Neural cell (in vitro differentiated cells): ENCODE measurements around the gene STK38. TPM values are rescaled to one million over a fixed set of nuclear protein-coding genes. Genes with fewer than 3 reads are reported as not detected.

Source experiments
- H2AFZ ChIP-seq: fragments of 200-600, 300-800 bp; sonication (generic), shearing (Covaris generic); 2 replicates; pipeline ENCODE4 v1.6.0; 2014; ENCODE audit warnings: low read depth, mild to moderate bottlenecking, antibody characterized with exemption, low read length, moderate library complexity
- H3F3A ChIP-seq: fragments of 200-600 bp; shearing (Covaris generic); 2 replicates; pipeline ENCODE4 v1.6.1; 2016; ENCODE audit warnings: mild to moderate bottlenecking, moderate library complexity, mixed read lengths, antibody characterized with exemption, low read length; ENCODE audit not compliant: insufficient read depth, poor library complexity, severe bottlenecking
- H3K27ac ChIP-seq: fragments of 200-600, 300-800 bp; sonication (generic), shearing (Covaris generic); 2 replicates; pipeline ENCODE4 v1.5.1; 2014; ENCODE audit warnings: mild to moderate bottlenecking, low read length, moderate library complexity
- H3K27me3 ChIP-seq: fragments of 300-800, 200-600 bp; sonication (generic), shearing (Covaris generic); 2 replicates; pipeline ENCODE4 v1.6.0; 2014; ENCODE audit warnings: mild to moderate bottlenecking, low read depth, low read length, moderate library complexity; ENCODE audit not compliant: insufficient read depth
- H3K36me3 ChIP-seq: fragments of 300-800, 200-600 bp; sonication (generic), shearing (Covaris generic); 2 replicates; pipeline ENCODE4 v1.5.1; 2014; ENCODE audit warnings: mild to moderate bottlenecking, antibody characterized with exemption, low read length, moderate library complexity; ENCODE audit not compliant: insufficient read depth
- H3K4me2 ChIP-seq: fragments of 300-800, 200-600 bp; sonication (generic), shearing (Covaris generic); 2 replicates; pipeline ENCODE4 v1.6.0; 2014; ENCODE audit warnings: mild to moderate bottlenecking, low read length
- H3K4me3 ChIP-seq: fragments of 300-800, 200-600 bp; sonication (generic), shearing (Covaris generic); 2 replicates; pipeline ENCODE4 v1.5.1; 2014; ENCODE audit warnings: mild to moderate bottlenecking, low read length, moderate library complexity
- H3K79me2 ChIP-seq: fragments of 200-600 bp; shearing (Covaris generic); replicated peaks from 2 replicates; pipeline ENCODE4 v1.6.0; 2014; ENCODE audit warnings: mild to moderate bottlenecking, low read length, moderate library complexity; ENCODE audit not compliant: insufficient read depth
- H3K9ac ChIP-seq: fragments of 300-800, 200-600 bp; sonication (generic), shearing (Covaris generic); 2 replicates; pipeline ENCODE4 v1.6.1; 2016; ENCODE audit warnings: mild to moderate bottlenecking, low read length, mixed read lengths
- H3K9me2 ChIP-seq: fragments of 200-600 bp; shearing (Covaris generic); 2 replicates; pipeline ENCODE4 v1.6.1; 2016; ENCODE audit warnings: mild to moderate bottlenecking, low read length, mixed read lengths; ENCODE audit not compliant: insufficient read depth
- H3K9me3 ChIP-seq: fragments of 200-600, 300-800 bp; sonication (generic), shearing (Covaris generic); 2 replicates; pipeline ENCODE4 v1.6.1; 2016; ENCODE audit warnings: mild to moderate bottlenecking, mixed run types, low read length, moderate library complexity, mixed read lengths
- H4K20me1 ChIP-seq: fragments of 200-600 bp; shearing (Covaris generic); 2 replicates; pipeline ENCODE4 v1.6.1; 2016; ENCODE audit warnings: mild to moderate bottlenecking, mixed run types; ENCODE audit not compliant: insufficient read depth
- EP300 ChIP-seq: fragments of 450-650 bp; conservative IDR thresholded peaks from 2 replicates; pipeline ENCODE4 v1.6.1; 2014; ENCODE audit warnings: antibody characterized with exemption, mild to moderate bottlenecking, moderate library complexity; ENCODE audit not compliant: poor library complexity, severe bottlenecking
- EZH2 ChIP-seq: fragments of 200-600, 300-800 bp; shearing (Covaris generic), sonication (generic); IDR thresholded peaks from 2 replicates; pipeline ENCODE4 v1.6.1; 2014; ENCODE audit warnings: antibody characterized with exemption, low read length, borderline replicate concordance, mild to moderate bottlenecking; ENCODE audit not compliant: insufficient read depth, poor library complexity, severe bottlenecking
- MXI1 ChIP-seq: fragments of 450-650 bp; conservative IDR thresholded peaks from 2 replicates; pipeline ENCODE4 v1.6.1; 2014; ENCODE audit warnings: antibody characterized with exemption, mild to moderate bottlenecking; ENCODE audit not compliant: poor library complexity, severe bottlenecking
- POLR2AphosphoS5 ChIP-seq: IDR thresholded peaks from 2 replicates; pipeline ENCODE4 v1.6.1; 2012
- RAD21 ChIP-seq: fragments of 450-650 bp; conservative IDR thresholded peaks from 2 replicates; pipeline ENCODE4 v1.6.1; 2014; ENCODE audit warnings: antibody characterized with exemption, mild to moderate bottlenecking, moderate library complexity
- SMC3 ChIP-seq: fragments of 450-650 bp; conservative IDR thresholded peaks from 2 replicates; pipeline ENCODE4 v1.6.1; 2014; ENCODE audit warnings: antibody characterized with exemption, mild to moderate bottlenecking, moderate library complexity; ENCODE audit not compliant: poor library complexity
- TAF1 ChIP-seq: IDR thresholded peaks from 2 replicates; pipeline ENCODE4 v1.6.1; 2012; ENCODE audit warnings: low read depth
- polyA plus RNA-seq: library from polyadenylated mRNA; depleted of rRNA; stranded (reverse); fragments of >200 nt; gene quantifications from 2 replicates; pipeline ENCODE4 v1.2.3, GENCODE V29; 2014
- TF ChIP-seq, protein P1 (sequence below): IDR thresholded peaks from 2 replicates; pipeline ENCODE4 v1.6.1; 2012; ENCODE audit warnings: borderline replicate concordance
- TF ChIP-seq, protein P2 (sequence below): fragments of 450-650 bp; IDR thresholded peaks from 2 replicates; pipeline ENCODE4 v1.5.1; 2014; ENCODE audit warnings: antibody characterized with exemption, mild to moderate bottlenecking, moderate library complexity; ENCODE audit not compliant: poor library complexity, severe bottlenecking

STK38 gene
- polyA plus RNA-seq, 1 donor from 2014 or later = 58.7 TPM

DNA sequence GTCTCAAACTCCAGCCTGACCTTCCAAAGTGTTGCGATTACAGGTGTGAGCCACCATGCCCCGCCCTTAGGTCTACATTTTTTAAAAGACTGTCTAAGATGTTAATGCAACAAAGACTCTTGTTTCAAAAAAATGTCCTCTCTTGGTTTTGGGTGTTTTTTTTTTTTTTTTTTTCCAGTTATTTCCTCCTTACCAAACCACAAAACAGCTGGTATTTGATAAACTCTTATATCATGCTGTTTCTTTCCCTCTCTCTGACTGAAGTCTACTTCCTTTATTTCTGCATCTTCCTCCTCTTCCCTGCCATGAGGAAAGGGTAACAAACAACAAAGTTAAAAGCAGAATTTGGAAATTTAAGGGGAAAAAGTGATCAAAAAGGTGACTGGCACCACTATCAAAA is 21.2 kb downstream of the STK38 start:
- no peak overlapping the region for H3K27ac ChIP-seq
- H3K36me3 ChIP-seq = no peaks in the 10 kb centered on the region

DNA sequence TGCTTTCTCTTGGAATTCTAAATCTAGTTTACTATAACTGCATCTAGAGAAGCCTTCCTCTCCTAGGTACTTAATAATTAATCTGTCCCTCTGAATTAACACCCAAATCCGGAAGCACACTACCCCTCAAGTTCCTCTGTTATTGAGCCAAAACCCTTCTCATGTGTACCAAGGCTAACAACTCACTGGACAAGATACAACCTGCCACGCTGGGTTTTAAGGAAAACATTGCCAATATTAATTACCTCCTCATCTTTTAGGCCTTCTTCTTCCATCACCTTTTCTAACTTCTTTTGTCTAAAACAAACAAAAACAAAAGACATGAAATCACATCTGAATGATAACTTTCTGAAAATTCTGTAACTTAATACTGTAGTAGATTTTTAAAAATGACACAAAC is 21.9 kb downstream of the STK38 start:
- Histone ChIP-seq H3K9ac (no peak overlapping the region), H3K36me3 (no peaks in the 10 kb centered on the region), H3F3A (no peaks in the 10 kb centered on the region), H3K4me2 (no peak overlapping the region), H3K27me3 (no peaks in the 10 kb centered on the region), H2AFZ (no peak overlapping the region), H3K79me2 (no peaks in the 10 kb centered on the region), H3K9me2 (no peaks in the 10 kb centered on the region), H3K9me3 (no peaks in the 10 kb centered on the region), H4K20me1 (no peaks in the 10 kb centered on the region), H3K27ac (no peak overlapping the region), H3K4me3 (no peak overlapping the region)
- no peak for TF ChIP-seq POLR2AphosphoS5
- no peak for TF ChIP-seq RAD21
- TF ChIP-seq MXI1 = no peak
- TF ChIP-seq, protein P1, sequence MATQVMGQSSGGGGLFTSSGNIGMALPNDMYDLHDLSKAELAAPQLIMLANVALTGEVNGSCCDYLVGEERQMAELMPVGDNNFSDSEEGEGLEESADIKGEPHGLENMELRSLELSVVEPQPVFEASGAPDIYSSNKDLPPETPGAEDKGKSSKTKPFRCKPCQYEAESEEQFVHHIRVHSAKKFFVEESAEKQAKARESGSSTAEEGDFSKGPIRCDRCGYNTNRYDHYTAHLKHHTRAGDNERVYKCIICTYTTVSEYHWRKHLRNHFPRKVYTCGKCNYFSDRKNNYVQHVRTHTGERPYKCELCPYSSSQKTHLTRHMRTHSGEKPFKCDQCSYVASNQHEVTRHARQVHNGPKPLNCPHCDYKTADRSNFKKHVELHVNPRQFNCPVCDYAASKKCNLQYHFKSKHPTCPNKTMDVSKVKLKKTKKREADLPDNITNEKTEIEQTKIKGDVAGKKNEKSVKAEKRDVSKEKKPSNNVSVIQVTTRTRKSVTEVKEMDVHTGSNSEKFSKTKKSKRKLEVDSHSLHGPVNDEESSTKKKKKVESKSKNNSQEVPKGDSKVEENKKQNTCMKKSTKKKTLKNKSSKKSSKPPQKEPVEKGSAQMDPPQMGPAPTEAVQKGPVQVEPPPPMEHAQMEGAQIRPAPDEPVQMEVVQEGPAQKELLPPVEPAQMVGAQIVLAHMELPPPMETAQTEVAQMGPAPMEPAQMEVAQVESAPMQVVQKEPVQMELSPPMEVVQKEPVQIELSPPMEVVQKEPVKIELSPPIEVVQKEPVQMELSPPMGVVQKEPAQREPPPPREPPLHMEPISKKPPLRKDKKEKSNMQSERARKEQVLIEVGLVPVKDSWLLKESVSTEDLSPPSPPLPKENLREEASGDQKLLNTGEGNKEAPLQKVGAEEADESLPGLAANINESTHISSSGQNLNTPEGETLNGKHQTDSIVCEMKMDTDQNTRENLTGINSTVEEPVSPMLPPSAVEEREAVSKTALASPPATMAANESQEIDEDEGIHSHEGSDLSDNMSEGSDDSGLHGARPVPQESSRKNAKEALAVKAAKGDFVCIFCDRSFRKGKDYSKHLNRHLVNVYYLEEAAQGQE = no peak
- TF ChIP-seq TAF1 = no peak
- TF ChIP-seq, protein P2, sequence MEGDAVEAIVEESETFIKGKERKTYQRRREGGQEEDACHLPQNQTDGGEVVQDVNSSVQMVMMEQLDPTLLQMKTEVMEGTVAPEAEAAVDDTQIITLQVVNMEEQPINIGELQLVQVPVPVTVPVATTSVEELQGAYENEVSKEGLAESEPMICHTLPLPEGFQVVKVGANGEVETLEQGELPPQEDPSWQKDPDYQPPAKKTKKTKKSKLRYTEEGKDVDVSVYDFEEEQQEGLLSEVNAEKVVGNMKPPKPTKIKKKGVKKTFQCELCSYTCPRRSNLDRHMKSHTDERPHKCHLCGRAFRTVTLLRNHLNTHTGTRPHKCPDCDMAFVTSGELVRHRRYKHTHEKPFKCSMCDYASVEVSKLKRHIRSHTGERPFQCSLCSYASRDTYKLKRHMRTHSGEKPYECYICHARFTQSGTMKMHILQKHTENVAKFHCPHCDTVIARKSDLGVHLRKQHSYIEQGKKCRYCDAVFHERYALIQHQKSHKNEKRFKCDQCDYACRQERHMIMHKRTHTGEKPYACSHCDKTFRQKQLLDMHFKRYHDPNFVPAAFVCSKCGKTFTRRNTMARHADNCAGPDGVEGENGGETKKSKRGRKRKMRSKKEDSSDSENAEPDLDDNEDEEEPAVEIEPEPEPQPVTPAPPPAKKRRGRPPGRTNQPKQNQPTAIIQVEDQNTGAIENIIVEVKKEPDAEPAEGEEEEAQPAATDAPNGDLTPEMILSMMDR = no peak
- no peak for TF ChIP-seq EP300
- TF ChIP-seq SMC3 = no peak
- TF ChIP-seq EZH2 = no peak

More for the DNA sequence above, 21.2 kb downstream of the STK38 start:
- Histone ChIP-seq H3K9me3 (no peaks in the 10 kb centered on the region), H3K79me2 (peaks cover 3% of the 10 kb centered on the region), H2AFZ (no peak overlapping the region), H3K27me3 (no peaks in the 10 kb centered on the region), H3K9me2 (no peaks in the 10 kb centered on the region), H4K20me1 (no peaks in the 10 kb centered on the region), H3K4me2 (no peak overlapping the region), H3K4me3 (no peak overlapping the region), H3F3A (no peaks in the 10 kb centered on the region), H3K9ac (no peak overlapping the region)
- TF ChIP-seq, protein P2 = no peak
- no peak for TF ChIP-seq RAD21
- TF ChIP-seq SMC3 = no peak
- no peak for TF ChIP-seq EP300
- no peak for TF ChIP-seq EZH2
- TF ChIP-seq, protein P1 = no peak
- no peak for TF ChIP-seq TAF1
- no peak for TF ChIP-seq MXI1
- TF ChIP-seq POLR2AphosphoS5 = no peak
